A549 (cell line): ENCODE measurements around the gene NUDT16L1.

Experiments used
- CEBPB ChIP-seq, 2 experiments: fragments of >200 bp in 1 of 2; sonication (Bioruptor Twin) in 1 of 2; formaldehyde crosslinking in 1 of 2; IDR thresholded peaks; 2 replicates each; pipeline ENCODE4 v1.6.1; 2012 to 2016
- EP300 ChIP-seq, 2 experiments: fragments of >200 bp; sonication (Bioruptor Twin); formaldehyde crosslinking; IDR thresholded peaks; 2 replicates in 1 of 2; 3 replicates in 1 of 2; pipeline ENCODE4 v1.6.1; 2016 to 2017
- JUN ChIP-seq, 2 experiments: fragments of >200 bp; sonication (Bioruptor Twin); formaldehyde crosslinking; IDR thresholded peaks; 2 replicates in 1 of 2; 3 replicates in 1 of 2; pipeline ENCODE4 v1.6.1; 2016 to 2017
- POLR2A ChIP-seq: IDR thresholded peaks from 2 replicates; pipeline ENCODE4 v1.6.1; 2012; ENCODE audit warnings: mild to moderate bottlenecking, low read length
- ZFP36 ChIP-seq: fragments of 450-650 bp; IDR thresholded peaks from 2 replicates; pipeline ENCODE4 v1.6.1; 2014; ENCODE audit warnings: borderline replicate concordance; ENCODE audit not compliant: partially characterized antibody
- TF ChIP-seq, protein P1 (sequence below): fragments of >200 bp; sonication (Bioruptor Twin); formaldehyde crosslinking; IDR thresholded peaks from 3 replicates; pipeline ENCODE4 v1.5.1; 2016

- TF ChIP-seq, protein P1, sequence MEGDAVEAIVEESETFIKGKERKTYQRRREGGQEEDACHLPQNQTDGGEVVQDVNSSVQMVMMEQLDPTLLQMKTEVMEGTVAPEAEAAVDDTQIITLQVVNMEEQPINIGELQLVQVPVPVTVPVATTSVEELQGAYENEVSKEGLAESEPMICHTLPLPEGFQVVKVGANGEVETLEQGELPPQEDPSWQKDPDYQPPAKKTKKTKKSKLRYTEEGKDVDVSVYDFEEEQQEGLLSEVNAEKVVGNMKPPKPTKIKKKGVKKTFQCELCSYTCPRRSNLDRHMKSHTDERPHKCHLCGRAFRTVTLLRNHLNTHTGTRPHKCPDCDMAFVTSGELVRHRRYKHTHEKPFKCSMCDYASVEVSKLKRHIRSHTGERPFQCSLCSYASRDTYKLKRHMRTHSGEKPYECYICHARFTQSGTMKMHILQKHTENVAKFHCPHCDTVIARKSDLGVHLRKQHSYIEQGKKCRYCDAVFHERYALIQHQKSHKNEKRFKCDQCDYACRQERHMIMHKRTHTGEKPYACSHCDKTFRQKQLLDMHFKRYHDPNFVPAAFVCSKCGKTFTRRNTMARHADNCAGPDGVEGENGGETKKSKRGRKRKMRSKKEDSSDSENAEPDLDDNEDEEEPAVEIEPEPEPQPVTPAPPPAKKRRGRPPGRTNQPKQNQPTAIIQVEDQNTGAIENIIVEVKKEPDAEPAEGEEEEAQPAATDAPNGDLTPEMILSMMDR, result no peak
- TF ChIP-seq CEBPB (IDR thresholded peaks at IDR 0.05) (no peak), POLR2A (no peak), ZFP36 (no peak), JUN (IDR thresholded peaks at IDR 0.05) (no peak), EP300 (IDR thresholded peaks at IDR 0.05) (no peak)
Observed at GRCh38 chr16:4667203-4667963, 26.0 kb upstream of the NUDT16L1 start.
